HepG2 (cell line): ENCODE measurements around the gene CDK5RAP2.

Experiments used
- BCL6 ChIP-seq: IDR thresholded peaks from 2 replicates; pipeline ENCODE4 v1.6.1; 2016; ENCODE audit warnings: missing genetic modification reagents, missing compliant biosample characterization
- CEBPB ChIP-seq: IDR thresholded peaks from 2 replicates; pipeline ENCODE4 v1.6.1; 2011; ENCODE audit warnings: low read depth, low read length, improper control_type of control experiment, borderline replicate concordance
- FOSL1 ChIP-seq: sonication (generic); formaldehyde crosslinking; IDR thresholded peaks from 2 replicates; pipeline ENCODE4 v1.9.0; 2021; ENCODE audit warnings: missing genetic modification reagents, borderline replicate concordance
- JUN ChIP-seq: sonication (generic); formaldehyde crosslinking; IDR thresholded peaks from 2 replicates; pipeline ENCODE4 v1.4.0; 2020; ENCODE audit warnings: mild to moderate bottlenecking, missing genetic modification reagents
- MBD4 ChIP-seq: IDR thresholded peaks from 2 replicates; pipeline ENCODE4 v1.6.1; 2012; ENCODE audit warnings: low read length, inconsistent platforms, borderline replicate concordance

DNA sequence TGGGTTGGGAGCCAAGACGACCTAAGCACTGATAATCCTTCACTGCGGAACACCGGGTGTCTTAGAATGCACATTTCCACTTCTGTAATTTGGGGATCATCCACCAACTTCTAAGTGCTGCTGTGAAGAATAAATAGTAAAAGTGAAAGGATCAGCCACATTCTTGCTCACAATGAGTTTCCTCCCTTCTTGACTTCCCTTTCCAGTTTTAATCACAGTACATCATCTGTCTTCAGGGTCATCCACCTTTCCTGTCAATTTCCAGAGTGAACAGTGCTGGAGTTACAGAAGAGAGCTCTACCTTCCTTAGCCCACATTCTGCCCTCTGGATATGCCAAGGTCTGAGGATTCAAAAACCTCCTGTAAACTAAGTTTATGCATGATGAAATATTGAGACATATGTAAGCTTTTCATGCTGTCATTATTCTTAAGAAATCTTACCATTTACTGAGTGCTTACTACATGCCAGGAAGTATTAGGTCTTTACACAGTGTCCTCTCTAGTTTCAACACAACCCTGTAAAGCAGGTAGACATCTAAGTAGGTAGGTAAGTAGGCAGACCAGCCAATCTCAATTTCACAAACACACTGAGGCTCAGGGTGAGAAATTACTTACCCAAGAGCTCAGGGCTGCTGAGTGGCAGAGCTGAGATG lies 105.2 kb downstream of the CDK5RAP2 start:
- no peak for TF ChIP-seq MBD4
- no peak for TF ChIP-seq CEBPB
- no peak for TF ChIP-seq FOSL1
- no peak for TF ChIP-seq BCL6 (CRISPR knock-in tag)
- TF ChIP-seq JUN, result no peak
